ENCODE data around the gene CYP4F3. TPM values are rescaled to one million over a fixed set of nuclear protein-coding genes. Genes with fewer than 3 reads are reported as not detected.
"Not testable (repeated sequence)": the region's sequence is repeated elsewhere in the genome, so short reads cannot be mapped to it uniquely, and the experiment has no call there.

Gene CYP4F3
- total and polyA plus RNA-seq, 2 of the 13 experiments (the other 11 are each of a cell fraction or from before 2014, with no cell fraction given): 17.8 to 22.8 TPM

DNA sequence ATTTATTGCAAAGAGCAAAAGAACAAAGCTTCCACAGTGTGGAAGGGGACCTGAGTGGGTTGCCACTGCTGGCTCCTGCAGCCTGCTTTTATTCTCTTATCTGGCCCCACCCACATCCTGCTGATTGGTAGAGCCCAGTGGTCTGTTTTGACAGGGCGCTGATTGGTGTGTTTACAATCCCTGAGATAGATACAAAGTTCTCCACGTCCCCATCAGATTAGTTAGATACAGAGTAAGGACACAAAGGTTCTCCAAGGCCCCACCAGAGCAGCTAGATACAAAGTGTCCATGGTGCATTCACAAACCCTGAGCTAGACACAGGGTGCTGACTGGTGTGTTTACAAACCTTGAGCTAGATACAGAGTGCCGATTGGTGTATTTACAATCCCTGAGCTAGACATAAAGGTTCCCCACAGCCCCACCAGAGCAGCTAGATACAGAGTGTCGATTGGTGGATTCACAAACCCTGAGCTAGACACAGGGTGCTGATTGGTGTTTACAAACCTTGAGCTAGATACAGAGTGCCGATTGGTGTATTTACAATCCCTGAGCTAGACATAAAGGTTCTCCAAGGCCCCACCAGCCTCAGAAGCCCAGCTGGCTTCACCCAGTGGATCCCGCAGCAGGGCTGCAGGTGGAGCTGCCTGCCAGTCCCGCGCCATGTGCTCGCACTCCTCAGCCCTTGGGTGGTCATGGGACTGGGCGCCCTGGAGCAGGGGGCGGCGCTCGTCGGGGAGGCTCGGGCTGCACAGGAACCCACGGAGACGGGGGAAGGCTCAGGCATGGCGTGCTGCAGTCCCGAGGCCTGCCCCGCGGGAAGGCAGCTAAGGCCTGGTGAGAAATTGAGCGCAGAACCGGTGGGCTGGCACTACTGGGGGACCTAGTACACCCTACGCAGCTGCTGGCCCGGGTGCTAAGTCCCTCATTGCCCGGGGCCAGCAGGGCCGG lies 32.4 kb upstream of the CYP4F3 start:
- DNase-seq (ENCODE audit: low spot score): peak; percentile 52
- POLR2A ChIA-PET; intact Hi-C loops (cut with micrococcal nuclease; ENCODE audit: unreplicated experiment); CTCF ChIA-PET (ENCODE audit: low intra/inter-chr PET ratio, low total read pairs); H3K36me3 ChIP-seq (replicated peaks in 1 of 2; ENCODE audit: control insufficient read depth in 1 of 2, insufficient read depth in 2 of 2, low read length in 2 of 2); H4K20me1 ChIP-seq (ENCODE audit: insufficient read depth, low read length); in situ Hi-C loops (cut with HindIII; ENCODE audit: extremely low pct_ligation_motif_present, low pct_unique_long_range_greater_than_20kb); H2AFZ ChIP-seq (ENCODE audit: low read length); BruUV-seq (replicated peaks); ATAC-seq; H3K9ac ChIP-seq (ENCODE audit: insufficient read depth, low read depth, low read length); H3K27me3 ChIP-seq (ENCODE audit: control insufficient read depth in 1 of 2, insufficient read depth in 2 of 2, low read length in 2 of 2); FAIRE-seq; H3K79me2 ChIP-seq (ENCODE audit: insufficient read depth, low read length); H3K4me3 ChIP-seq (replicated peaks in 1 of 3; ENCODE audit: insufficient read depth in 1 of 3, low read depth in 2 of 3, low read length in 3 of 3); H3K9me3 ChIP-seq (ENCODE audit: low read length); TF ChIP-seq SOX6 (IDR thresholded peaks at IDR 0.05): not testable (repeated sequence)
- Histone ChIP-seq H3K4me1 (ENCODE audit: insufficient read depth, low read length) (peaks cover 31% of the 10 kb centered on the region), H3K27ac (ENCODE audit: extremely low read length, insufficient read depth, low read length) (peak overlapping the region; percentile 61), H3K4me2 (ENCODE audit: low read depth, low read length) (peak overlapping the region; percentile 57; the same call in 1 of the 2 replicates)
- 60% methylated on average over 8 of the region's 27 CpGs for WGBS (ENCODE audit: low lambda C conversion rate)
- TF ChIP-seq FOXA3 (CRISPR knock-in tag; IDR thresholded peaks at IDR 0.05) (peak; percentile 9; the same call in 1 of the 2 replicates), NFYC (CRISPR knock-in tag; IDR thresholded peaks at IDR 0.05) (peak; percentile 75), POLR2AphosphoS5 (IDR thresholded peaks at IDR 0.05; ENCODE audit: low read depth, low read length) (peak; percentile 27; the same call in 1 of the 2 replicates), SOX6 (CRISPR knock-in tag; IDR thresholded peaks at IDR 0.05) (peak; percentile 23; the same call in 1 of the 2 replicates), NFYB (CRISPR knock-in tag; IDR thresholded peaks at IDR 0.05) (peak; percentile 84), ZMAT3 (CRISPR knock-in tag; conservative IDR thresholded peaks at IDR 0.05) (0 out of 2 replicates have a peak, but pooled peaks have one; percentile 28), POLR2A (IDR thresholded peaks at IDR 0.05; ENCODE audit: insufficient read depth in 1 of 2, low read depth in 2 of 2, low read length in 2 of 2) (peak in 1 of 2 experiments; percentile 25; a peak in 1 of 4 replicates), POGZ (CRISPR knock-in tag; IDR thresholded peaks at IDR 0.05) (peak; percentile 76)
- TF ChIP-seq, protein P1, sequence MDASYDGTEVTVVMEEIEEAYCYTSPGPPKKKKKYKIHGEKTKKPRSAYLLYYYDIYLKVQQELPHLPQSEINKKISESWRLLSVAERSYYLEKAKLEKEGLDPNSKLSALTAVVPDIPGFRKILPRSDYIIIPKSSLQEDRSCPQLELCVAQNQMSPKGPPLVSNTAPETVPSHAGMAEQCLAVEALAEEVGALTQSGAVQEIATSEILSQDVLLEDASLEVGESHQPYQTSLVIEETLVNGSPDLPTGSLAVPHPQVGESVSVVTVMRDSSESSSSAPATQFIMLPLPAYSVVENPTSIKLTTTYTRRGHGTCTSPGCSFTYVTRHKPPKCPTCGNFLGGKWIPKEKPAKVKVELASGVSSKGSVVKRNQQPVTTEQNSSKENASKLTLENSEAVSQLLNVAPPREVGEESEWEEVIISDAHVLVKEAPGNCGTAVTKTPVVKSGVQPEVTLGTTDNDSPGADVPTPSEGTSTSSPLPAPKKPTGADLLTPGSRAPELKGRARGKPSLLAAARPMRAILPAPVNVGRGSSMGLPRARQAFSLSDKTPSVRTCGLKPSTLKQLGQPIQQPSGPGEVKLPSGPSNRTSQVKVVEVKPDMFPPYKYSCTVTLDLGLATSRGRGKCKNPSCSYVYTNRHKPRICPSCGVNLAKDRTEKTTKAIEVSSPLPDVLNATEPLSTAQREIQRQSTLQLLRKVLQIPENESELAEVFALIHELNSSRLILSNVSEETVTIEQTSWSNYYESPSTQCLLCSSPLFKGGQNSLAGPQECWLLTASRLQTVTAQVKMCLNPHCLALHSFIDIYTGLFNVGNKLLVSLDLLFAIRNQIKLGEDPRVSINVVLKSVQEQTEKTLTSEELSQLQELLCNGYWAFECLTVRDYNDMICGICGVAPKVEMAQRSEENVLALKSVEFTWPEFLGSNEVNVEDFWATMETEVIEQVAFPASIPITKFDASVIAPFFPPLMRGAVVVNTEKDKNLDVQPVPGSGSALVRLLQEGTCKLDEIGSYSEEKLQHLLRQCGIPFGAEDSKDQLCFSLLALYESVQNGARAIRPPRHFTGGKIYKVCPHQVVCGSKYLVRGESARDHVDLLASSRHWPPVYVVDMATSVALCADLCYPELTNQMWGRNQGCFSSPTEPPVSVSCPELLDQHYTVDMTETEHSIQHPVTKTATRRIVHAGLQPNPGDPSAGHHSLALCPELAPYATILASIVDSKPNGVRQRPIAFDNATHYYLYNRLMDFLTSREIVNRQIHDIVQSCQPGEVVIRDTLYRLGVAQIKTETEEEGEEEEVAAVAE (CRISPR knock-in tag; IDR thresholded peaks at IDR 0.05; ENCODE audit: borderline replicate concordance): peak; percentile 90
- TF ChIP-seq, protein P2, sequence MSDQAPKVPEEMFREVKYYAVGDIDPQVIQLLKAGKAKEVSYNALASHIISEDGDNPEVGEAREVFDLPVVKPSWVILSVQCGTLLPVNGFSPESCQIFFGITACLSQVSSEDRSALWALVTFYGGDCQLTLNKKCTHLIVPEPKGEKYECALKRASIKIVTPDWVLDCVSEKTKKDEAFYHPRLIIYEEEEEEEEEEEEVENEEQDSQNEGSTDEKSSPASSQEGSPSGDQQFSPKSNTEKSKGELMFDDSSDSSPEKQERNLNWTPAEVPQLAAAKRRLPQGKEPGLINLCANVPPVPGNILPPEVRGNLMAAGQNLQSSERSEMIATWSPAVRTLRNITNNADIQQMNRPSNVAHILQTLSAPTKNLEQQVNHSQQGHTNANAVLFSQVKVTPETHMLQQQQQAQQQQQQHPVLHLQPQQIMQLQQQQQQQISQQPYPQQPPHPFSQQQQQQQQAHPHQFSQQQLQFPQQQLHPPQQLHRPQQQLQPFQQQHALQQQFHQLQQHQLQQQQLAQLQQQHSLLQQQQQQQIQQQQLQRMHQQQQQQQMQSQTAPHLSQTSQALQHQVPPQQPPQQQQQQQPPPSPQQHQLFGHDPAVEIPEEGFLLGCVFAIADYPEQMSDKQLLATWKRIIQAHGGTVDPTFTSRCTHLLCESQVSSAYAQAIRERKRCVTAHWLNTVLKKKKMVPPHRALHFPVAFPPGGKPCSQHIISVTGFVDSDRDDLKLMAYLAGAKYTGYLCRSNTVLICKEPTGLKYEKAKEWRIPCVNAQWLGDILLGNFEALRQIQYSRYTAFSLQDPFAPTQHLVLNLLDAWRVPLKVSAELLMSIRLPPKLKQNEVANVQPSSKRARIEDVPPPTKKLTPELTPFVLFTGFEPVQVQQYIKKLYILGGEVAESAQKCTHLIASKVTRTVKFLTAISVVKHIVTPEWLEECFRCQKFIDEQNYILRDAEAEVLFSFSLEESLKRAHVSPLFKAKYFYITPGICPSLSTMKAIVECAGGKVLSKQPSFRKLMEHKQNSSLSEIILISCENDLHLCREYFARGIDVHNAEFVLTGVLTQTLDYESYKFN (CRISPR knock-in tag; conservative IDR thresholded peaks at IDR 0.05): peak; percentile 35; the same call in 1 of the 2 replicates
- TF ChIP-seq, protein P3, sequence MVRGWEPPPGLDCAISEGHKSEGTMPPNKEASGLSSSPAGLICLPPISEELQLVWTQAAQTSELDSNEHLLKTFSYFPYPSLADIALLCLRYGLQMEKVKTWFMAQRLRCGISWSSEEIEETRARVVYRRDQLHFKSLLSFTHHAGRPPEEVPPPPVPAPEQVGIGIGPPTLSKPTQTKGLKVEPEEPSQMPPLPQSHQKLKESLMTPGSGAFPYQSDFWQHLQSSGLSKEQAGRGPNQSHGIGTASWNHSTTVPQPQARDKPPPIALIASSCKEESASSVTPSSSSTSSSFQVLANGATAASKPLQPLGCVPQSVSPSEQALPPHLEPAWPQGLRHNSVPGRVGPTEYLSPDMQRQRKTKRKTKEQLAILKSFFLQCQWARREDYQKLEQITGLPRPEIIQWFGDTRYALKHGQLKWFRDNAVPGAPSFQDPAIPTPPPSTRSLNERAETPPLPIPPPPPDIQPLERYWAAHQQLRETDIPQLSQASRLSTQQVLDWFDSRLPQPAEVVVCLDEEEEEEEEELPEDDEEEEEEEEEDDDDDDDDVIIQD (CRISPR knock-in tag; IDR thresholded peaks at IDR 0.05; ENCODE audit: low read depth): peak; percentile 70; the same call in 1 of the 2 replicates
- TF ChIP-seq, protein P4, sequence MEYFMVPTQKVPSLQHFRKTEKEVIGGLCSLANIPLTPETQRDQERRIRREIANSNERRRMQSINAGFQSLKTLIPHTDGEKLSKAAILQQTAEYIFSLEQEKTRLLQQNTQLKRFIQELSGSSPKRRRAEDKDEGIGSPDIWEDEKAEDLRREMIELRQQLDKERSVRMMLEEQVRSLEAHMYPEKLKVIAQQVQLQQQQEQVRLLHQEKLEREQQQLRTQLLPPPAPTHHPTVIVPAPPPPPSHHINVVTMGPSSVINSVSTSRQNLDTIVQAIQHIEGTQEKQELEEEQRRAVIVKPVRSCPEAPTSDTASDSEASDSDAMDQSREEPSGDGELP (IDR thresholded peaks at IDR 0.05; ENCODE audit: borderline replicate concordance, low read depth): 0 out of 2 replicates have a peak, but pooled peaks have one; percentile 5

All from HepG2 (cell line).